Right cardiac atrium (tissue), 5 donors: Measurements from ENCODE around the gene CIRBP. TPM values are rescaled to one million over a fixed set of nuclear protein-coding genes. Genes with fewer than 3 reads are reported as not detected.

Source experiments
- ATAC-seq, 2 donors: fragments of 200-7000 bp; cut with Tn5 transposase; one replicate each; pipeline versions ENCODE4 v1.8.0 to v1.9.1; 2020; ENCODE audit warnings: moderate library complexity in 2 of 2, mild to moderate bottlenecking in 1 of 2
- DNase-seq, 3 donors: peaks; one replicate each; pipeline ENCODE4 v3.0.0-alpha.2; 2020
- H3K27ac ChIP-seq: one replicate; pipeline ENCODE4 v1.5.1; 2013; ENCODE audit warnings: mild to moderate bottlenecking, low read length, control low read depth, moderate library complexity
- H3K27me3 ChIP-seq: one replicate; pipeline ENCODE4 v1.6.1; 2013; ENCODE audit not compliant: control insufficient read depth, insufficient read depth
- H3K4me1 ChIP-seq: one replicate; pipeline ENCODE4 v1.6.1; 2013; ENCODE audit warnings: low read length; ENCODE audit not compliant: control insufficient read depth, insufficient read depth
- H3K4me3 ChIP-seq: one replicate; pipeline ENCODE4 v1.5.1; 2013; ENCODE audit warnings: low read length, control low read depth
- H3K9me3 ChIP-seq: one replicate; pipeline ENCODE4 v1.6.1; 2013; ENCODE audit warnings: low read length; ENCODE audit not compliant: control insufficient read depth
- WGBS: extraction: QIAGEN DNeasy Blood & Tissue Kit; methylation state at CpG from one replicate; pipeline ENCODE4 v1.1.7; 2013; 5-methylcytosine and 5-hydroxymethylcytosine counted together
- intact Hi-C, 4 donors: fragments of 100-400 bp; cut with DNase I; formaldehyde crosslinking; loops; one replicate each; pipeline versions ENCODE4 v1.11.0 to v1.14.0; 2022 to 2023
- polyA plus RNA-seq: library from polyadenylated mRNA; stranded (reverse); fragments of 200-250 nt; gene quantifications from one replicate; pipeline ENCODE4 v1.2.3, GENCODE V29; 2013
- total RNA-seq, 4 donors: library from RNA; stranded (reverse); fragmentation: NEBNext Ultra II Directional; extraction: Animal tissue kit (Norgen Biotek cat#: 25700); gene quantifications; one replicate each; pipeline ENCODE4 v1.2.1, GENCODE V29; 2021
- donor health status: healthy with polysubstance abuse.
- donor health status: DM: no; HTN: yes; CAD: no.
- donor health status: DM: no; HTN: no; CAD: no.
- donor health status: DM: no; HTN: yes; CAD: no; lungs with severe emphysema.
- donor health status: DM: yes; HTN: yes; CAD: no.

The CIRBP gene
- total and polyA plus RNA-seq, 5 donors, result 288 to 417 (median 369) TPM

- DNase-seq, result peak; percentile 88 to 94 (median 92)
- no peaks in the 10 kb centered on the region for H3K27me3 ChIP-seq
- intact Hi-C loops, result no loop called here
- peak overlapping the region; percentile 89 for H3K27ac ChIP-seq
- H3K4me1 ChIP-seq, result peaks cover 13% of the 10 kb centered on the region
- no peaks in the 10 kb centered on the region for H3K9me3 ChIP-seq
- peak; percentile 50 to 51 for ATAC-seq
- WGBS, result 17% methylated on average over 17 of the region's 17 CpGs
- H3K4me3 ChIP-seq, result no peak overlapping the region
Observed at GRCh38 chr19:1259206-1259875, 9.8 kb upstream of the CIRBP start.

- intact Hi-C loops, result no loop called here
- peak overlapping the region; percentile 89 for H3K27ac ChIP-seq
- no peak overlapping the region for H3K4me3 ChIP-seq
- 18% methylated on average over 33 of the region's 33 CpGs for WGBS
- H3K9me3 ChIP-seq, result no peaks in the 10 kb centered on the region
- no peaks in the 10 kb centered on the region for H3K27me3 ChIP-seq
- ATAC-seq (peak; percentile 0 to 10), DNase-seq (no peak)
- H3K4me1 ChIP-seq, result peaks cover 10% of the 10 kb centered on the region
Observed at GRCh38 chr19:1259876-1260748, 9.0 kb upstream of the CIRBP start.

- H3K4me3 ChIP-seq, result peak overlapping the region; percentile 64
- intact Hi-C loops, result no loop called here
- H3K4me1 ChIP-seq, result peaks cover 8% of the 10 kb centered on the region
- ATAC-seq (peak; percentile 80 to 84), DNase-seq (peak; percentile 97 to 99 (median 98))
- H3K27ac ChIP-seq, result peak overlapping the region; percentile 89
- under 1% methylated on average over 83 of the region's 83 CpGs for WGBS
- no peaks in the 10 kb centered on the region for H3K9me3 ChIP-seq
- H3K27me3 ChIP-seq, result no peaks in the 10 kb centered on the region
Observed at GRCh38 chr19:1260749-1261537, 8.2 kb upstream of the CIRBP start.

- Histone ChIP-seq H3K4me3 (peak overlapping the region; percentile 64), H3K27ac (peak overlapping the region; percentile 84), H3K4me1 (peaks cover 10% of the 10 kb centered on the region), H3K9me3 (no peaks in the 10 kb centered on the region), H3K27me3 (no peaks in the 10 kb centered on the region)
- 21% methylated on average over 14 of the region's 14 CpGs for WGBS
- peak; percentile 32 to 76 (median 71) for DNase-seq
- intact Hi-C loops, result no loop called here
- ATAC-seq, result no peak
Observed at GRCh38 chr19:1261538-1261797, 7.7 kb upstream of the CIRBP start.

DNA sequence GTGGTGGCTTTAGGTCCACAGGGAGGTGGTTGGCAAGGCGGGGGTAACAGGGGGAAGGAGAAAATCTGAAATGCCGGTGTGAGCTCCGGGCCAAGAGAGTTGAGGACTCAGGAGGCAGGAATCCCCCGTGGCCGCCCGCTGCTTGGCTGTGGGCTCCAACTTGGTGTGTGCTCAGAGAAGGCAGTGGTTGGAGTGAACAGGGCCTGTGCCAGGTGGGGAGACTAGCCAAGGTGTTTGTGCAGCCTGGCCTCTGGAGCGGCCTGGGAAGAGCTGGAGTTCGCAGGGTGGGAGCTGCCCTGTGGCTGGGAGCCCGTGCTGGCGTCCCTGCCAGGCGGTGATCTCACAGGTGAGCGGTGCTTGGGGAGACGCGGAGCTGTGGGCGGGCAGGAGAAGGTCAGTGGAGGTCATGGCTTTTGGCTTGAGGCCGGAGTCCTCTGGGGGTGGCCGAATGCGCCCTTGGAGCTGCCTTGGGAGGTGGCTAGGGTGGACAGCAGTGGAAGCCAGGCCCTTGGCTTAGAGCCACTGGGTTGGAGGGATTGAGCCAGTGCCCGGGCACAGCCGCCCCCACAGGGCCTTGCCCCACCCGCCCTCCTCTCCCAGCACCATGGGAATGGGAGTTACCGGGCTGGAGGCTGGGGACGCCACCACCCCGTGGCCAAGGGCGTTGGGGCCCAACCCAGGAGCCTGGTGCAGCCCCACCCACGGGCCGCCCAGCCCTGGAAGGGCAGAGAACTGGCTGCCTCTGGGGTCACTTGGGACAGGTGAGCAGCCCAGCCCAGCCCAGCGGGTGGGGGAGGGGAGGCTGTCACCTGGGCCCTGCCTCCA, 7.1 kb upstream of the CIRBP start:
- Histone ChIP-seq H3K27me3 (no peaks in the 10 kb centered on the region), H3K9me3 (no peaks in the 10 kb centered on the region), H3K27ac (peak overlapping the region; percentile 84), H3K4me3 (no peak overlapping the region), H3K4me1 (peaks cover 10% of the 10 kb centered on the region)
- WGBS, result 34% methylated on average over 28 of the region's 28 CpGs
- intact Hi-C loops, result no loop called here
- DNase-seq (peak; percentile 66 to 83 (median 81)), ATAC-seq (no peak)

GRCh38 chr19:1262623-1263123, 6.5 kb upstream of the CIRBP start:
- Histone ChIP-seq H3K27me3 (no peaks in the 10 kb centered on the region), H3K27ac (peak overlapping the region; percentile 84), H3K4me3 (no peak overlapping the region), H3K9me3 (no peaks in the 10 kb centered on the region), H3K4me1 (peaks cover 10% of the 10 kb centered on the region)
- DNase-seq (no peak), ATAC-seq (no peak)
- 64% methylated on average over 21 of the region's 21 CpGs for WGBS
- intact Hi-C loops, result no loop called here

- ATAC-seq, result no peak
- H3K4me3 ChIP-seq, result no peak overlapping the region
- no peak overlapping the region for H3K27ac ChIP-seq
- intact Hi-C loops, result no loop called here
- no peak for DNase-seq
- H3K4me1 ChIP-seq, result peaks cover 10% of the 10 kb centered on the region
- no peaks in the 10 kb centered on the region for H3K9me3 ChIP-seq
- H3K27me3 ChIP-seq, result no peaks in the 10 kb centered on the region
- 77% methylated on average over 5 of the region's 5 CpGs for WGBS
Observed at GRCh38 chr19:1263188-1263587, 5.9 kb upstream of the CIRBP start.

GRCh38 chr19:1264801-1265614, 4.1 kb upstream of the CIRBP start:
- intact Hi-C loops, result no loop called here
- DNase-seq, result peak; percentile 83 to 87 (median 87)
- Histone ChIP-seq H3K27ac (peak overlapping the region; percentile 10), H3K27me3 (no peaks in the 10 kb centered on the region), H3K4me3 (no peak overlapping the region), H3K9me3 (no peaks in the 10 kb centered on the region), H3K4me1 (peaks cover 10% of the 10 kb centered on the region)
- 69% methylated on average over 26 of the region's 26 CpGs for WGBS
- ATAC-seq, result peak in 1 of 2 donors; percentile 12

DNA sequence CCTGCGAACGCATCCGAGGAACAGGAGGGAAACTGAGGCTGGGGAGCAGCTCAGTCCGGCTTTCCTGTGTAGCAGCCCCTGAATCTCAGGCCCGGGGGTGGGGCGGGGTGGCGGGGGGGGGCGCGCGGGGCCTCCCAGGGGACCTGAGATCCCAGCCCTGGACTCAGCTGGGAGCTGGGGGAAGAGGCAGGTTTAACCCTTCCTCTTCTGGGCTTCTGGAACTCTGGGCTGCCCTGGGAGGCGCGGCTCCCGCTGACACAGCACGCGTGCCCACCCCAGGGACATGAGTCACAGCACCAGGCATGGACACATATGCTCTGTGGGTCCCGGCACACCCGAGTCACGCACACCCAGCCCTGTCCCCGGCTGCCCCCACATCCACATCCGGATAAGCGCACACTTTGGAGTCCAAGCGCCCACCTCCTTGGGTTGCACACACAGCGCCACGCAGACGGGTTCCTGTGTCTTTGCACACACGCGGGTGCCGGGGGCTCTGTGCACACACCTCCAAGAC, 3.5 kb upstream of the CIRBP start:
- H3K9me3 ChIP-seq, result no peaks in the 10 kb centered on the region
- H3K27ac ChIP-seq, result peak overlapping the region; percentile 84
- H3K27me3 ChIP-seq, result no peaks in the 10 kb centered on the region
- ATAC-seq, result peak; percentile 1 to 25
- intact Hi-C loops, result loop anchor here in 2 of 4 donors (2.0 kb wide), 1 partner anchor 21 kb away; no protein-coding TSS in a partner anchor
- no peak overlapping the region for H3K4me3 ChIP-seq
- peaks cover 13% of the 10 kb centered on the region for H3K4me1 ChIP-seq
- DNase-seq, result peak; percentile 88 to 91 (median 89)
- WGBS, result 18% methylated on average over 28 of the region's 28 CpGs
